ENCODE measurements around the gene C12orf56. TPM values are rescaled to one million over a fixed set of nuclear protein-coding genes. Genes with fewer than 3 reads are reported as not detected.
"Not testable (repeated sequence)": the region's sequence is repeated elsewhere in the genome, so short reads cannot be mapped to it uniquely, and the experiment has no call there.

Gene C12orf56
- total RNA-seq, 1 donor from 2014 or later: 0.84 TPM

- no peak for DNase-seq (ENCODE audit: low read depth)
- TF ChIP-seq CTCF (IDR thresholded peaks at IDR 0.05; ENCODE audit: insufficient read depth, low read length, poor library complexity, severe bottlenecking): no peak
- no peaks in the 10 kb centered on the region for H3K27me3 ChIP-seq (ENCODE audit: control insufficient read depth, insufficient read depth, low read length)
- H3K36me3 ChIP-seq (ENCODE audit: control insufficient read depth, insufficient read depth, low read length): no peaks in the 10 kb centered on the region
- H3K4me3 ChIP-seq (ENCODE audit: low read depth, low read length): no peak overlapping the region
These were observed 78.7 kb downstream of the C12orf56 start for GRCh38 chr12:64311877-64312276.

- Histone ChIP-seq H3K27me3 (ENCODE audit: control insufficient read depth, insufficient read depth, low read length) (no peaks in the 10 kb centered on the region), H3K4me3 (ENCODE audit: low read depth, low read length) (no peak overlapping the region), H3K36me3 (ENCODE audit: control insufficient read depth, insufficient read depth, low read length) (no peaks in the 10 kb centered on the region)
- DNase-seq (ENCODE audit: low read depth): no peak
- no peak for TF ChIP-seq CTCF (IDR thresholded peaks at IDR 0.05; ENCODE audit: insufficient read depth, low read length, poor library complexity, severe bottlenecking)
These were observed 86.0 kb downstream of the C12orf56 start for GRCh38 chr12:64304571-64304970.

- no peak for TF ChIP-seq CTCF (IDR thresholded peaks at IDR 0.05; ENCODE audit: insufficient read depth, low read length, poor library complexity, severe bottlenecking)
- H3K4me3 ChIP-seq (ENCODE audit: low read depth, low read length): no peak overlapping the region
- H3K36me3 ChIP-seq (ENCODE audit: control insufficient read depth, insufficient read depth, low read length): no peaks in the 10 kb centered on the region
- no peaks in the 10 kb centered on the region for H3K27me3 ChIP-seq (ENCODE audit: control insufficient read depth, insufficient read depth, low read length)
- no peak for DNase-seq (ENCODE audit: low read depth)
These were observed 90.9 kb downstream of the C12orf56 start for GRCh38 chr12:64299628-64300027.

- TF ChIP-seq CTCF (IDR thresholded peaks at IDR 0.05; ENCODE audit: insufficient read depth, low read length, poor library complexity, severe bottlenecking): no peak
- H3K4me3 ChIP-seq (ENCODE audit: low read depth, low read length): no peak overlapping the region
- no peaks in the 10 kb centered on the region for H3K27me3 ChIP-seq (ENCODE audit: control insufficient read depth, insufficient read depth, low read length)
- no peaks in the 10 kb centered on the region for H3K36me3 ChIP-seq (ENCODE audit: control insufficient read depth, insufficient read depth, low read length)
- DNase-seq (ENCODE audit: low read depth): no peak
These were observed 94.3 kb downstream of the C12orf56 start for GRCh38 chr12:64296301-64296700.

- no peak for DNase-seq (ENCODE audit: low read depth)
- Histone ChIP-seq H3K27me3 (ENCODE audit: control insufficient read depth, insufficient read depth, low read length) (no peaks in the 10 kb centered on the region), H3K4me3 (ENCODE audit: low read depth, low read length) (no peak overlapping the region), H3K36me3 (ENCODE audit: control insufficient read depth, insufficient read depth, low read length) (no peaks in the 10 kb centered on the region)
- TF ChIP-seq CTCF (IDR thresholded peaks at IDR 0.05; ENCODE audit: insufficient read depth, low read length, poor library complexity, severe bottlenecking): no peak
These were observed 96.7 kb downstream of the C12orf56 start for GRCh38 chr12:64293654-64294364.

GRCh38 chr12:64293174-64293573 is 97.4 kb downstream of the C12orf56 start:
- not testable (repeated sequence) for H3K4me3 ChIP-seq (ENCODE audit: low read depth, low read length); DNase-seq (ENCODE audit: low read depth); H3K27me3 ChIP-seq (ENCODE audit: control insufficient read depth, insufficient read depth, low read length); H3K36me3 ChIP-seq (ENCODE audit: control insufficient read depth, insufficient read depth, low read length)
